GM21381 (cell line): ENCODE data around the gene FOS.
"Not testable (repeated sequence)": the region's sequence is repeated elsewhere in the genome, so short reads cannot be mapped to it uniquely, and the experiment has no call there.

Experiments used
- ATAC-seq: cut with Tn5 transposase; IDR thresholded peaks from one replicate; pipeline ENCODE4 v1.9.1; 2021; ENCODE audit warnings: mild to moderate bottlenecking, moderate library complexity; ENCODE audit not compliant: unreplicated experiment

FOS gene

GRCh38 chr14:75278422-75279152 lies at the start of gene FOS:
Gene FOS (plus strand): TSS chr14:75278828. CDS start chr14:75278983, 155 bp downstream.
- ATAC-seq: peak; percentile 70

GRCh38 chr14:75229661-75230139 lies 48.9 kb upstream of the FOS start:
- no peak for ATAC-seq

- ATAC-seq: peak; percentile 58
Observed at GRCh38 chr14:75230140-75230792, 48.4 kb upstream of the FOS start.

- ATAC-seq: no peak
Observed at GRCh38 chr14:75231320-75231719, 47.3 kb upstream of the FOS start.

- no peak for ATAC-seq
Observed at GRCh38 chr14:75232191-75232590, 46.4 kb upstream of the FOS start.

GRCh38 chr14:75232597-75232996 lies 46.0 kb upstream of the FOS start:
- ATAC-seq: no peak

GRCh38 chr14:75234173-75235115 lies 44.2 kb upstream of the FOS start:
- no peak for ATAC-seq

- not testable (repeated sequence) for ATAC-seq
Observed at GRCh38 chr14:75235198-75235597, 43.4 kb upstream of the FOS start.

- ATAC-seq: no peak
Observed at GRCh38 chr14:75236467-75236866, 42.2 kb upstream of the FOS start.

GRCh38 chr14:75236901-75237419 lies 41.7 kb upstream of the FOS start:
- no peak for ATAC-seq

GRCh38 chr14:75238756-75239455 lies 39.7 kb upstream of the FOS start:
- ATAC-seq: no peak

- no peak for ATAC-seq
Observed at GRCh38 chr14:75240781-75241180, 37.8 kb upstream of the FOS start.

GRCh38 chr14:75242546-75243273 lies 35.9 kb upstream of the FOS start:
- ATAC-seq: no peak

- ATAC-seq: no peak
Observed at GRCh38 chr14:75244121-75244520, 34.5 kb upstream of the FOS start.

- no peak for ATAC-seq
Observed at GRCh38 chr14:75246546-75247285, 31.9 kb upstream of the FOS start.

- ATAC-seq: no peak
Observed at GRCh38 chr14:75247286-75247922, 31.2 kb upstream of the FOS start.

- ATAC-seq: no peak
Observed at GRCh38 chr14:75247939-75248338, 30.7 kb upstream of the FOS start.

- peak; percentile 77 for ATAC-seq
Observed at GRCh38 chr14:75249251-75249957, 29.2 kb upstream of the FOS start.
